HG02571 (cell line): ENCODE measurements around the gene IGF2R.

Source experiments
- ATAC-seq: cut with Tn5 transposase; IDR thresholded peaks from one replicate; pipeline ENCODE4 v1.9.1; 2021; ENCODE audit warnings: mild to moderate bottlenecking, moderate library complexity; ENCODE audit not compliant: unreplicated experiment

IGF2R gene

GRCh38 chr6:159973951-159974350, 5.1 kb downstream of the IGF2R start:
- ATAC-seq = peak; percentile 47

GRCh38 chr6:159974932-159975331, 6.0 kb downstream of the IGF2R start:
- ATAC-seq = no peak

- ATAC-seq = no peak
Measured at GRCh38 chr6:159976686-159977254, 7.9 kb downstream of the IGF2R start.

- ATAC-seq = no peak
Measured at GRCh38 chr6:159977255-159977903, 8.5 kb downstream of the IGF2R start.

- ATAC-seq = no peak
Measured at GRCh38 chr6:159977904-159978268, 9.0 kb downstream of the IGF2R start.

- peak; percentile 32 for ATAC-seq
Measured at GRCh38 chr6:159978291-159979135, 9.6 kb downstream of the IGF2R start.

- peak; percentile 65 for ATAC-seq
Measured at GRCh38 chr6:159979136-159979874, 10.4 kb downstream of the IGF2R start.

- ATAC-seq = no peak
Measured at GRCh38 chr6:159980474-159980873, 11.6 kb downstream of the IGF2R start.

- no peak for ATAC-seq
Measured at GRCh38 chr6:159981071-159981402, 12.2 kb downstream of the IGF2R start.

GRCh38 chr6:159981403-159982245, 12.7 kb downstream of the IGF2R start:
- peak; percentile 61 for ATAC-seq

GRCh38 chr6:159982731-159983506, 14.0 kb downstream of the IGF2R start:
- no peak for ATAC-seq

- ATAC-seq = no peak
Measured at GRCh38 chr6:159983641-159984080, 14.8 kb downstream of the IGF2R start.

- ATAC-seq = no peak
Measured at GRCh38 chr6:159984268-159984786, 15.4 kb downstream of the IGF2R start.

GRCh38 chr6:159985296-159985945, 16.5 kb downstream of the IGF2R start:
- no peak for ATAC-seq

- no peak for ATAC-seq
Measured at GRCh38 chr6:159988983-159989454, 20.1 kb downstream of the IGF2R start.

GRCh38 chr6:159989492-159990480, 20.9 kb downstream of the IGF2R start:
- ATAC-seq = peak; percentile 74

- ATAC-seq = no peak
Measured at GRCh38 chr6:159992366-159992765, 23.5 kb downstream of the IGF2R start.

- no peak for ATAC-seq
Measured at GRCh38 chr6:159995405-159995804, 26.5 kb downstream of the IGF2R start.
